ENCODE results near the gene SYCE3. TPM values are rescaled to one million over a fixed set of nuclear protein-coding genes. Genes with fewer than 3 reads are reported as not detected.
A peak's percentile ranks its signal among the peaks of the same experiment; 100 is the strongest.

Gene SYCE3
- total RNA-seq, 1 donor from 2014 or later, result not detected

- no peak for DNase-seq (ENCODE audit: low spot score, unreplicated experiment)
- Mint-ChIP-seq H3K36me3 (ENCODE audit: insufficient read depth) (no peaks in the 10 kb centered on the region), H3K9me3 (ENCODE audit: low read depth) (no peaks in the 10 kb centered on the region), H3K4me3 (ENCODE audit: low read depth) (peak overlapping the region; percentile 57), H3K27me3 (peaks cover 39% of the 10 kb centered on the region), H3K4me1 (ENCODE audit: low read depth) (peaks cover 10% of the 10 kb centered on the region), H3K27ac (peak overlapping the region; percentile 83)
- TF ChIP-seq CTCF (IDR thresholded peaks at IDR 0.05; ENCODE audit: unreplicated experiment), result no peak
These were observed 29.6 kb downstream of the SYCE3 start for GRCh38 chr22:50532824-50533796.

- no peaks in the 10 kb centered on the region for H3K36me3 Mint-ChIP-seq (ENCODE audit: insufficient read depth)
- H3K27me3 Mint-ChIP-seq, result peaks cover 39% of the 10 kb centered on the region
- H3K4me3 Mint-ChIP-seq (ENCODE audit: low read depth), result peak overlapping the region; percentile 57
- TF ChIP-seq CTCF (IDR thresholded peaks at IDR 0.05; ENCODE audit: unreplicated experiment), result no peak
- H3K4me1 Mint-ChIP-seq (ENCODE audit: low read depth), result peaks cover 11% of the 10 kb centered on the region
- H3K9me3 Mint-ChIP-seq (ENCODE audit: low read depth), result no peaks in the 10 kb centered on the region
- H3K27ac Mint-ChIP-seq, result no peak overlapping the region
- no peak for DNase-seq (ENCODE audit: low spot score, unreplicated experiment)
These were observed 30.6 kb downstream of the SYCE3 start for GRCh38 chr22:50531962-50532674.

- Mint-ChIP-seq H3K4me3 (ENCODE audit: low read depth) (no peak overlapping the region), H3K27me3 (peaks cover 39% of the 10 kb centered on the region), H3K9me3 (ENCODE audit: low read depth) (no peaks in the 10 kb centered on the region), H3K4me1 (ENCODE audit: low read depth) (peaks cover 14% of the 10 kb centered on the region), H3K36me3 (ENCODE audit: insufficient read depth) (no peaks in the 10 kb centered on the region), H3K27ac (no peak overlapping the region)
- no peak for DNase-seq (ENCODE audit: low spot score, unreplicated experiment)
- no peak for TF ChIP-seq CTCF (IDR thresholded peaks at IDR 0.05; ENCODE audit: unreplicated experiment)
These were observed 31.2 kb downstream of the SYCE3 start for GRCh38 chr22:50531546-50531961.

- H3K27ac Mint-ChIP-seq, result no peak overlapping the region
- no peaks in the 10 kb centered on the region for H3K36me3 Mint-ChIP-seq (ENCODE audit: insufficient read depth)
- peaks cover 14% of the 10 kb centered on the region for H3K4me1 Mint-ChIP-seq (ENCODE audit: low read depth)
- H3K27me3 Mint-ChIP-seq, result peaks cover 39% of the 10 kb centered on the region
- peak overlapping the region; percentile 26 for H3K4me3 Mint-ChIP-seq (ENCODE audit: low read depth)
- DNase-seq (ENCODE audit: low spot score, unreplicated experiment), result no peak
- no peak for TF ChIP-seq CTCF (IDR thresholded peaks at IDR 0.05; ENCODE audit: unreplicated experiment)
- H3K9me3 Mint-ChIP-seq (ENCODE audit: low read depth), result no peaks in the 10 kb centered on the region
These were observed 31.7 kb downstream of the SYCE3 start for GRCh38 chr22:50530877-50531545.

- no peak for DNase-seq (ENCODE audit: low spot score, unreplicated experiment)
- no peak overlapping the region for H3K27ac Mint-ChIP-seq
- H3K9me3 Mint-ChIP-seq (ENCODE audit: low read depth), result no peaks in the 10 kb centered on the region
- H3K4me1 Mint-ChIP-seq (ENCODE audit: low read depth), result peaks cover 14% of the 10 kb centered on the region
- TF ChIP-seq CTCF (IDR thresholded peaks at IDR 0.05; ENCODE audit: unreplicated experiment), result no peak
- H3K36me3 Mint-ChIP-seq (ENCODE audit: insufficient read depth), result no peaks in the 10 kb centered on the region
- peaks cover 39% of the 10 kb centered on the region for H3K27me3 Mint-ChIP-seq
- H3K4me3 Mint-ChIP-seq (ENCODE audit: low read depth), result no peak overlapping the region
These were observed 32.2 kb downstream of the SYCE3 start for GRCh38 chr22:50530580-50530876.

Data from progenitor cell of endocrine pancreas (in vitro differentiated cells).